HUDEP-2 (cell line): ENCODE measurements around the gene ABCB8.
"Not testable (repeated sequence)": the region's sequence is repeated elsewhere in the genome, so short reads cannot be mapped to it uniquely, and the experiment has no call there.

Source experiments
- DNase-seq, 76 experiments: peaks; one replicate each; lab custom pipeline; 2025; ENCODE audit not compliant: unreplicated experiment in 76 of 76; lab: John Stamatoyannopoulos, UW

Gene ABCB8

GRCh38 chr7:151032936-151033863, 5.0 kb downstream of the ABCB8 start:
- DNase-seq, result no peak

- DNase-seq, result no peak
Observed at GRCh38 chr7:151033864-151034249, 5.6 kb downstream of the ABCB8 start.

GRCh38 chr7:151034312-151035025, 6.2 kb downstream of the ABCB8 start:
- DNase-seq, result no peak

GRCh38 chr7:151035026-151035717, 6.9 kb downstream of the ABCB8 start:
- DNase-seq, result no peak

- DNase-seq, result no peak
Observed at GRCh38 chr7:151035902-151036301, 7.7 kb downstream of the ABCB8 start.

DNA sequence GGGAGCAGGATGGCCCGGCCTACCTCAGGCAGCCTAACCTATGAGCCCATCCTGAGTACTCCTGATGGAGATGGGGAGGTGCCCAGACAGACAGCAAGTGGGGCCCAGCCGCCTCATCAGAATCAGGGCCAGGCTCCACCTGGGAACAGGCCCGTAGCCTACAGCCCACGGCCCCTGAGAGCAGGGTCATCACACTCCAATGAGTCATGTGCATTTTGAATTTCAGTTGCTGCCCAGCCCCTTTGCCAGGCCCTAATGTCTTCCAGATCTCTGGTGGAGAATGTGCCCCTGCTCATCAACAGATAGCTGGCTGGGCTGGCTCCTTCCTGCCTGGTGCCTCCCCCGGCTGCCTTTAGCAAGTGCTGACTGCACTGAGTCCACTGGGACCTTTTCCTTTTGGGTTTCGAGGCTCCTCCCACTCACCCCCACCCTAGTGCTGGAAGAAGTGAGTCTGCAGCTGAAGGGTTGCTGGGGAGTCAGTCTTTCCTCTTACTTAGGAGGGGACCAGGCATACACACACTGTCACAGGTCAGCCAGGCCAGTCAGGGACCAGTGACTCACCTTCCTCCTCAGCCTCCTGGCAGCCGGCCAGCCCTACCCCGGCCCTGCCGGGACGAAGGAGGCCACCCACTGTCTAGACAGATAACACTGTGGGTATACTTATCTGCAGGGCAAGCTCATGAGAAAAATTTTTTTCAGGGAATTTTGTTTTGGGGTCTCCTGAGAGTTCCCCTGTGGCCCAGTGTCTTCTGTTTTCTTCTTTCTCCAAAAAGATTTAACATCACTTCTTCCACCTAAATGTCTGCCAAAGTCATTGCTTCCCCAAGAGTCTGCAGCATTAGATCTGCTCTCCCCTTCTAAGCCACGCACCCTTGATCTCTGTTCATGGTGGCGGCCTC, 10.9 kb downstream of the ABCB8 start:
- peak in 75 of 76 experiments; percentile 64 to 99 (median 95) for DNase-seq

DNA sequence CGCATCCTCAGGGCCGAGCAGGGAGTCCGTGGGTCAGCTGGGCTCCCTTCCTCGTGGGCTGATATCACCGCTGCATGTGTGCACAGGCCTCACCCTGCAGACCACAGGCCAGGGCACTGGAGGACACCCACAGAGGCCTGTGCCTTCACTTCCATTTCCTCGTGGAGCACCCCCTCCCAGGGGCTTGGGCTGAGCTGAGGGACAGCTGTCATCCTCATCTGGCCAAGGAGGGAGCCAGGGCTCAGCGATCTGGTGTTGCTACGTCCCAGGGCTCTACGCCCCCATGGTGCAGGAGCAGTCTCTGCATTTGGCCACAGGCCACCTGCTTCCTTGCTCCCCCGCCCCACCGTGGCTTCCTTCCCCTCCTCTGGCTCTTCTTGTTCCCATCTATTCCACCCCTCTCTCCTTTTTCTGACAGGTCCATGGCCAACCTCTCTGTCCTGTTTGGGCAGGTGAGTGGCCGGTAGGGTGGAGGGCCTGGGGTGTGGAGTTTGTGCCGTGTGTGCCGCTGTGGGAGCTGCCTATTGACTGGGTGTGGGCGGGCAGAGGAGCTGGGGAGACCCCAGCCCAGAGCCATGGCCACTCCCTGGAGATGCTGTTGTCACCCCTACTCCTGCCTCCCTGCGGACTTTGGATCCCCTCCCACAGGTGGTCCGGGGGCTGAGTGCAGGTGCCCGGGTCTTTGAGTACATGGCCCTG, 11.7 kb downstream of the ABCB8 start:
- DNase-seq, result peak in 13 of 76 experiments; percentile 25 to 69 (median 46)

DNA sequence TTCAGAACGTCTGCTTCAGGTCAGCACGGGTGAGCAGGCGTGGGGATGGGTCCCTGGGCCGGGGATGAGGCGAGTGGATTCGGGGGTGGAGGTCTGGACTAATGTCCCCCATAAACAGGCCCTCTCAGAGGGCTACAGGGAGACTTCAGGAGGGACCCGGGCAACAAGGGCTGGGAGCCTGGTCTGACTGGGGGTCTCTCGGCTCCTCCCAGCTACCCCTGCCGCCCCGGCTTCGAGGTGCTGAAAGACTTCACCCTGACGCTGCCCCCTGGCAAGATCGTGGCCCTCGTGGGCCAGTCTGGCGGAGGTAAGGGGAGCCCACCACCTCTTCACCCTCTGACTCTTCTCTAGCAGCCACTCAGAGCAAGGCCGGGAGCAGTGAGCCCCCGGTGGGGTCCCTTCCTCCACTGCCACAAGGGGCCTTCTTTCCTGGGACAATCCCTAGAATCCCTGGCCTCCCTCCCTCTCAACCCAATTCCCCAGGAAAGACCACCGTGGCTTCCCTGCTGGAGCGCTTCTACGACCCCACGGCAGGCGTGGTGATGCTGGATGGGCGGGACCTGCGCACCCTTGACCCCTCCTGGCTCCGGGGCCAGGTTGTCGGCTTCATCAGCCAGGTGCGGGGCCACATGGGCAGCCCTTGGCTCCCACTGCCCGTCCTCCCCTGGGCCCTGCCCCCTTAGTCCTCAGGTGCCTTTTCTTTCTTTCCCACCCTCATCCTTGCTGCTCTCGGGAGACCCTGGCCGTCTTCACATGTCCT, 12.5 kb downstream of the ABCB8 start:
- DNase-seq, result no peak

GRCh38 chr7:151043449-151043848, 15.2 kb downstream of the ABCB8 start:
- not testable (repeated sequence) for DNase-seq

GRCh38 chr7:151043959-151044358, 15.7 kb downstream of the ABCB8 start:
- no peak for DNase-seq

DNA sequence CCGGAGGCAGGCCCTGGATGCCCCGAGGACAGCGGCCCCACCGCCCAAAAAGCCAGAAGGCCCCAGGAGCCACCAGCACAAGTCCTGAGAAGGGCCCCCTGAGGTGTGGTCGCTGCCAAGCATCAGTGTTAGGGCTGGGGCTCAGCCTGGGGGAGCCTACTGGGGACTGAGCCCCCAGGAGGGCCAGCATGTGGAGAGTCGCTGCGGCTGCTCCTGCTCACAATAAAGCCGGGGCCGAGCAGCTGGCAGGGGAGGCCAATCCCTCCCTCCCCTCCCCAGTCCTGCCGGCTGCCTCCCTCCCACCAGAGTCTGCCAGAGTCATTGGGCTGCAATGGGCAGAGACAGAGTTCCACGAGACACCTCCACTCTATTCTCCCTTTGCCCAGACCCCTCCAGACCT, 17.0 kb downstream of the ABCB8 start:
- DNase-seq, result no peak

- no peak for DNase-seq
Observed at GRCh38 chr7:151045967-151046366, 17.7 kb downstream of the ABCB8 start.

DNA sequence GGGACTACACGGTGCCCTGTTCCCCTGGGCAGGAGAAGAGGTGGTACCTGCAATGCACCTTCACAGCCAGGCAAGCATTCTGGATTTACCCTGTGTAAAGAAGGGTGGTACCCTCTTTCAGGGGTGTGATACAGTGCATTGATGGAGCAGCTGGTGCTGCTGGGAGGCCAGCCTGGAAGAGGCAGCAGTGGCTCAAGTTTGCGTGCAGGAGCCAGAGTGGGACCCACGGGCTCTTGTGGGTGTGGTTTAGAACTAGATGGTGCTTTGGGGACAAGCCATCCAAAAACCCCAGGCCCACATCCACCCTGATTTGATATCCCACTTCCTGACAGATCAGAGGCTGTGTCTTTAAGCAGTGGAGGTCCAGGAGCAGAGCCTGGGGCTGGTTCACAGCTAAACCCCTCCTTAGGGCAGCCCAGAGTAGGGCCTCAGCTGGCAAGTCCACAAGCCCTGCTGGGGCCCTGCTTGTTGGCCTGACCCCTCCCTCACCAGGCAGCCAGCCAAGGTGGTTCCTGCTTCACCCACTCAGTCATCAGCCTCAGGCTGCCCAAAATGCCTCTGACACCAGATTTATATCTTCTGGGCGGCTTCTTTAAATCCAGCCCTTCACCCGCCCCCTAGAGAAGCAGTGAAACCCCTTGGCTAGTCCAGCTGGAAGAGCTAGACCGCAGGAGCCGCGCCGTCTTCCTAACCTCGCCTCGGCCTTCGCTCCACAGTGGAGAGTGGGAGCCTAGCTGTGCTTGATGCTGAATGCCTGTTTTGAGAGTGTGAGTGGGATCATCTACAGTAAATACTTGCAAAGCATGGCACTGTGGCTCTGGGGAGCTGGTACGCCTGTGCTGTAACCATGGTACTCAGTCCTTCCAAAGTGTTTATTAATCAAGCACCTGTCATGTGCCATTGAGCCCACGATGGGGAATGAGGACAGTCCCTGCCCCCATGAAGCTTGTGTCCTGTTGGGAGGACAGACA, 18.6 kb downstream of the ABCB8 start:
- DNase-seq, result peak in 72 of 76 experiments; percentile 12 to 91 (median 68)

- DNase-seq, result no peak
Observed at GRCh38 chr7:151047976-151048815, 19.9 kb downstream of the ABCB8 start, which contains the start of gene ASIC3. Gene ASIC3, plus strand, starts transcription at chr7:151048531. Its CDS starts 355 bp downstream, at chr7:151048886.

DNA sequence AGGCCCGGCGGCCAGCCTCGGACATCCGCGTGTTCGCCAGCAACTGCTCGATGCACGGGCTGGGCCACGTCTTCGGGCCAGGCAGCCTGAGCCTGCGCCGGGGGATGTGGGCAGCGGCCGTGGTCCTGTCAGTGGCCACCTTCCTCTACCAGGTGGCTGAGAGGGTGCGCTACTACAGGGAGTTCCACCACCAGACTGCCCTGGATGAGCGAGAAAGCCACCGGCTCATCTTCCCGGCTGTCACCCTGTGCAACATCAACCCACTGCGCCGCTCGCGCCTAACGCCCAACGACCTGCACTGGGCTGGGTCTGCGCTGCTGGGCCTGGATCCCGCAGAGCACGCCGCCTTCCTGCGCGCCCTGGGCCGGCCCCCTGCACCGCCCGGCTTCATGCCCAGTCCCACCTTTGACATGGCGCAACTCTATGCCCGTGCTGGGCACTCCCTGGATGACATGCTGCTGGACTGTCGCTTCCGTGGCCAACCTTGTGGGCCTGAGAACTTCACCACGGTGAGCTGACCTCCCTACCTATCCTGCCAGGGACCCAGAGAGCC, 20.7 kb downstream of the ABCB8 start:
- DNase-seq, result no peak

DNA sequence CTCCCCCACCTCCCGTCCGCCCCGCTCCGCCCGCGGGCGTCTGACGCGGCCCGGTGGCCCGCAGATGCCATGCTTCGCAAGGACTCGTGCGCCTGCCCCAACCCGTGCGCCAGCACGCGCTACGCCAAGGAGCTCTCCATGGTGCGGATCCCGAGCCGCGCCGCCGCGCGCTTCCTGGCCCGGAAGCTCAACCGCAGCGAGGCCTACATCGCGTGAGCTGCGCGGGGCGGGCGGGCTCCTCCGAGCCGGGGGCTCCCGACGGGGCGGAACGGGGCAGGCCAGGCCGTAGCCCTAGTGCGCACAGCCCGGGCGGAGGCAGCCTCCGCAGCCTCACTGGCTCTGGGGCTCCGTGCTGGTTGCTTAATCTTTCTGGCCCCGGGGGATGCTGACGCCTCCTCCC, 22.9 kb downstream of the ABCB8 start:
- DNase-seq, result peak in 34 of 76 experiments; percentile 5 to 52 (median 30)
